ENCODE data around the gene RALA.

- no peak for TF ChIP-seq POLR2A (IDR thresholded peaks at IDR 0.05)
- TF ChIP-seq, protein P1, sequence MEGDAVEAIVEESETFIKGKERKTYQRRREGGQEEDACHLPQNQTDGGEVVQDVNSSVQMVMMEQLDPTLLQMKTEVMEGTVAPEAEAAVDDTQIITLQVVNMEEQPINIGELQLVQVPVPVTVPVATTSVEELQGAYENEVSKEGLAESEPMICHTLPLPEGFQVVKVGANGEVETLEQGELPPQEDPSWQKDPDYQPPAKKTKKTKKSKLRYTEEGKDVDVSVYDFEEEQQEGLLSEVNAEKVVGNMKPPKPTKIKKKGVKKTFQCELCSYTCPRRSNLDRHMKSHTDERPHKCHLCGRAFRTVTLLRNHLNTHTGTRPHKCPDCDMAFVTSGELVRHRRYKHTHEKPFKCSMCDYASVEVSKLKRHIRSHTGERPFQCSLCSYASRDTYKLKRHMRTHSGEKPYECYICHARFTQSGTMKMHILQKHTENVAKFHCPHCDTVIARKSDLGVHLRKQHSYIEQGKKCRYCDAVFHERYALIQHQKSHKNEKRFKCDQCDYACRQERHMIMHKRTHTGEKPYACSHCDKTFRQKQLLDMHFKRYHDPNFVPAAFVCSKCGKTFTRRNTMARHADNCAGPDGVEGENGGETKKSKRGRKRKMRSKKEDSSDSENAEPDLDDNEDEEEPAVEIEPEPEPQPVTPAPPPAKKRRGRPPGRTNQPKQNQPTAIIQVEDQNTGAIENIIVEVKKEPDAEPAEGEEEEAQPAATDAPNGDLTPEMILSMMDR (IDR thresholded peaks at IDR 0.05 in 4 of 5, conservative IDR thresholded peaks at IDR 0.05 in 1 of 5) = no peak
These were observed 36.0 kb upstream of the RALA start for GRCh38 chr7:39587393-39587792.
